ENCODE data around the gene DAO. TPM values are rescaled to one million over a fixed set of nuclear protein-coding genes. Genes with fewer than 3 reads are reported as not detected.

DAO gene
- total RNA-seq, 1 experiment from 2014 or later, result not detected

DNA sequence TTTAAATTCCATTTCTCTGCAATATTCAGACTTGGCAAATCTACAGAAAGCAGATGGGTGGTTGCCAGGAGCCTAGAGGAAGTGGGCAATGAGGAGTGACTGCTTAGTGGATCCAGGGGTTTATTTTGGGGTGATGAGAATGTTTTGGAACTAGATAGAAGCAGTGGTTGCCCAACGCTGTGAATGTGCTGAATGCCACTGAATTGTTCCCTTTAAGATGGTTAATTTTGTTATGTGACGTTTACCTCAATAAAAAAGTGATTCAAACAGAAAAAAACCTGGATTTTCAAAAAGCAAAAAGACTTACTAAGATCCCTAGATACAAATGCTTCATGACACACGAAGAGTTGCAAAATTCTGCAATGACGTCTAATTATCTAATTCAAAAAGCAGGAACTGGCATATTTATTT lies 34.2 kb downstream of the DAO start:
- intact Hi-C loops (cut with micrococcal nuclease; ENCODE audit: unreplicated experiment), result no loop called here
- Histone ChIP-seq H3K4me3 (ENCODE audit: low read depth, low read length, poor library complexity, severe bottlenecking) (no peak overlapping the region), H3K27ac (ENCODE audit: low read depth, low read length, poor library complexity, severe bottlenecking) (no peak overlapping the region), H3K9me3 (ENCODE audit: low read depth, low read length, poor library complexity, severe bottlenecking) (no peaks in the 10 kb centered on the region), H3K4me1 (ENCODE audit: insufficient read depth, low read length, poor library complexity, severe bottlenecking) (no peaks in the 10 kb centered on the region), H3K36me3 (ENCODE audit: insufficient read depth, low read length, poor library complexity, severe bottlenecking) (no peaks in the 10 kb centered on the region), H3K27me3 (replicated peaks; ENCODE audit: insufficient read depth, low read depth, low read length, poor library complexity) (no peaks in the 10 kb centered on the region)
- POLR2A ChIA-PET (ENCODE audit: low non-redundant PET), result no interaction called here
- CTCF ChIA-PET, result no interaction called here
- DNase-seq (ENCODE audit: low spot score), result no peak
- no peak for TF ChIP-seq EZH2 (IDR thresholded peaks at IDR 0.05; ENCODE audit: borderline replicate concordance, low read depth, low read length, poor library complexity, severe bottlenecking)
- no peak for TF ChIP-seq CTCF (conservative IDR thresholded peaks at IDR 0.05; ENCODE audit: low read depth, low read length)
- BruUV-seq (replicated peaks), result no TSS peak

GRCh38 chr12:108915632-108916133 lies 35.8 kb downstream of the DAO start:
- ChIA-PET POLR2A (ENCODE audit: low non-redundant PET) (no interaction called here), CTCF (interaction anchor here (0.5 kb wide), 1 partner anchor 54 kb away, joined by 4 read pairs; no protein-coding TSS in a partner anchor)
- no peaks in the 10 kb centered on the region for H3K27me3 ChIP-seq (replicated peaks; ENCODE audit: insufficient read depth, low read depth, low read length, poor library complexity)
- DNase-seq (ENCODE audit: low spot score), result no peak
- H3K4me3 ChIP-seq (ENCODE audit: low read depth, low read length, poor library complexity, severe bottlenecking), result no peak overlapping the region
- intact Hi-C loops (cut with micrococcal nuclease; ENCODE audit: unreplicated experiment), result no loop called here
- no peaks in the 10 kb centered on the region for H3K36me3 ChIP-seq (ENCODE audit: insufficient read depth, low read length, poor library complexity, severe bottlenecking)
- no TSS peak for BruUV-seq (replicated peaks)
- no peak overlapping the region for H3K27ac ChIP-seq (ENCODE audit: low read depth, low read length, poor library complexity, severe bottlenecking)
- H3K4me1 ChIP-seq (ENCODE audit: insufficient read depth, low read length, poor library complexity, severe bottlenecking), result no peaks in the 10 kb centered on the region
- TF ChIP-seq EZH2 (IDR thresholded peaks at IDR 0.05; ENCODE audit: borderline replicate concordance, low read depth, low read length, poor library complexity, severe bottlenecking) (no peak), CTCF (conservative IDR thresholded peaks at IDR 0.05; ENCODE audit: low read depth, low read length) (no peak)
- H3K9me3 ChIP-seq (ENCODE audit: low read depth, low read length, poor library complexity, severe bottlenecking), result no peaks in the 10 kb centered on the region

DNA sequence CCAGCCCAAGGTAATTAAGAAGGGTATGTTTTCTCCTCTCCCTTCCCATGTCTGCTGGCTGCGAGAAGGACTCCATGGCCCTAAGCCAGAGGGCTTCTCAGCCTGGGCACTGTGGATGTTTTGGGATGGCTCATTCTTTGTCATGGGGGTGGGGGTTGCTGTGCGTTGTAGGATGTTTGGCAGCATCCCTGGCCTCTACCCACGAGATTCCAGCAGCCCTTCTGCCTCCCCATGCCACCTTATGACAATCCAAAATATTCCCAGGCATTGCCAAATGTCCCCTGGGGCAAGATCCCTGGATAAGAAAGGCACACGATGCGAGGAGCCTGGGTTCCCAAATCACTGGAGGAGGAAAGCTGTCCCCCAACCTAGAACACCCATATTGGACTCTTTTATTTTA lies 36.4 kb downstream of the DAO start:
- H3K36me3 ChIP-seq (ENCODE audit: insufficient read depth, low read length, poor library complexity, severe bottlenecking), result no peaks in the 10 kb centered on the region
- CTCF ChIA-PET, result no interaction called here
- H3K4me3 ChIP-seq (ENCODE audit: low read depth, low read length, poor library complexity, severe bottlenecking), result no peak overlapping the region
- H3K27me3 ChIP-seq (replicated peaks; ENCODE audit: insufficient read depth, low read depth, low read length, poor library complexity), result no peaks in the 10 kb centered on the region
- intact Hi-C loops (cut with micrococcal nuclease; ENCODE audit: unreplicated experiment), result no loop called here
- DNase-seq (ENCODE audit: low spot score), result no peak
- BruUV-seq (replicated peaks), result no TSS peak
- H3K9me3 ChIP-seq (ENCODE audit: low read depth, low read length, poor library complexity, severe bottlenecking), result no peaks in the 10 kb centered on the region
- POLR2A ChIA-PET (ENCODE audit: low non-redundant PET), result no interaction called here
- H3K4me1 ChIP-seq (ENCODE audit: insufficient read depth, low read length, poor library complexity, severe bottlenecking), result no peaks in the 10 kb centered on the region
- H3K27ac ChIP-seq (ENCODE audit: low read depth, low read length, poor library complexity, severe bottlenecking), result no peak overlapping the region
- TF ChIP-seq CTCF (conservative IDR thresholded peaks at IDR 0.05; ENCODE audit: low read depth, low read length) (no peak), EZH2 (IDR thresholded peaks at IDR 0.05; ENCODE audit: borderline replicate concordance, low read depth, low read length, poor library complexity, severe bottlenecking) (no peak)
